GM19438 (cell line): ENCODE results near the gene NRAS.

ENCODE experiments used
- ATAC-seq: cut with Tn5 transposase; IDR thresholded peaks from one replicate; pipeline ENCODE4 v1.9.1; 2021; ENCODE audit warnings: low read depth; ENCODE audit not compliant: unreplicated experiment

The NRAS gene

GRCh38 chr1:114729782-114730181 is 13.2 kb upstream of the NRAS start:
- no peak for ATAC-seq

GRCh38 chr1:114728553-114728952 is 12.0 kb upstream of the NRAS start:
- no peak for ATAC-seq

GRCh38 chr1:114725230-114725629 is 8.7 kb upstream of the NRAS start:
- ATAC-seq = no peak

- no peak for ATAC-seq
Observed at GRCh38 chr1:114723915-114724314, 7.3 kb upstream of the NRAS start.

- no peak for ATAC-seq
Observed at GRCh38 chr1:114723457-114723856, 6.9 kb upstream of the NRAS start.

- no peak for ATAC-seq
Observed at GRCh38 chr1:114720492-114720891, 3.9 kb upstream of the NRAS start.

GRCh38 chr1:114719424-114719787 is 2.8 kb upstream of the NRAS start:
- ATAC-seq = no peak

- no peak for ATAC-seq
Observed at GRCh38 chr1:114718661-114719423, 2.3 kb upstream of the NRAS start.

GRCh38 chr1:114715952-114716303 is 643 bp downstream of the NRAS start:
- ATAC-seq = no peak

GRCh38 chr1:114712977-114713376 is 3.6 kb downstream of the NRAS start:
- ATAC-seq = no peak

GRCh38 chr1:114710360-114710759 is 6.2 kb downstream of the NRAS start:
- no peak for ATAC-seq

GRCh38 chr1:114707604-114708003 is 9.0 kb downstream of the NRAS start:
- no peak for ATAC-seq

- no peak for ATAC-seq
Observed at GRCh38 chr1:114703242-114703641, 13.3 kb downstream of the NRAS start.

GRCh38 chr1:114702737-114703136 is 13.8 kb downstream of the NRAS start:
- no peak for ATAC-seq

- ATAC-seq = no peak
Observed at GRCh38 chr1:114701931-114702330, 14.6 kb downstream of the NRAS start.

- no peak for ATAC-seq
Observed at GRCh38 chr1:114700036-114700600, 16.5 kb downstream of the NRAS start.

- no peak for ATAC-seq
Observed at GRCh38 chr1:114696810-114697209, 19.8 kb downstream of the NRAS start.

GRCh38 chr1:114695430-114696058 is 21.0 kb downstream of the NRAS start, which contains the start of gene AMPD1:
TSS of gene AMPD1 (minus strand) at chr1:114695546. CDS start at chr1:114695471, 75 bp downstream.
- no peak for ATAC-seq

GRCh38 chr1:114694540-114695310 is 21.8 kb downstream of the NRAS start:
- ATAC-seq = no peak

GRCh38 chr1:114692947-114693346 is 23.6 kb downstream of the NRAS start:
- ATAC-seq = no peak

GRCh38 chr1:114691061-114691460 is 25.5 kb downstream of the NRAS start:
- no peak for ATAC-seq
